GM12878 (cell line): ENCODE data around the gene FGF14.

Experiments used
- BHLHE40 ChIP-seq, 2 experiments: fragments of 450-650 bp in 1 of 2; IDR thresholded peaks; 2 replicates each; pipeline ENCODE4 v1.6.1; 2011 to 2017; ENCODE audit warnings: low read depth in 2 of 2, borderline replicate concordance in 1 of 2, improper control_type of control experiment in 1 of 2, low read length in 1 of 2, mild to moderate bottlenecking in 1 of 2
- CBFB ChIP-seq: IDR thresholded peaks from 2 replicates; pipeline ENCODE4 v1.6.1; 2016; ENCODE audit warnings: antibody characterized with exemption, low read depth
- CREM ChIP-seq: IDR thresholded peaks from 2 replicates; pipeline ENCODE4 v1.6.1; 2014; ENCODE audit warnings: antibody characterized with exemption, low read depth
- JUND ChIP-seq: IDR thresholded peaks from 2 replicates; pipeline ENCODE4 v1.6.1; 2012; ENCODE audit warnings: low read depth, mild to moderate bottlenecking, low read length, improper control_type of control experiment, moderate library complexity
- NFYA ChIP-seq: IDR thresholded peaks from 2 replicates; pipeline ENCODE4 v1.6.1; 2011; ENCODE audit warnings: low read depth, mild to moderate bottlenecking, low read length, improper control_type of control experiment, borderline replicate concordance
- POLR2AphosphoS5 ChIP-seq: IDR thresholded peaks from 2 replicates; pipeline ENCODE4 v1.6.1; 2011; ENCODE audit warnings: mild to moderate bottlenecking, low read length, inconsistent platforms
- SMARCA5 ChIP-seq: fragments of 450-650 bp; IDR thresholded peaks from 2 replicates; pipeline ENCODE4 v1.6.1; 2017; ENCODE audit warnings: mild to moderate bottlenecking
- SP1 ChIP-seq: IDR thresholded peaks from one replicate; pipeline ENCODE4 v1.6.1; 2011; ENCODE audit warnings: low read depth, low read length
- STAT3 ChIP-seq: IDR thresholded peaks from 2 replicates; pipeline ENCODE4 v1.6.1; 2011; ENCODE audit warnings: low read depth, low read length, improper control_type of control experiment
- TF ChIP-seq, protein P1 (sequence below), 3 experiments: IDR thresholded peaks in 2 of 3; conservative IDR thresholded peaks in 1 of 3; 2 replicates each; pipeline ENCODE4 v1.5.1; 2011; ENCODE audit warnings: low read depth in 3 of 3, low read length in 3 of 3, mild to moderate bottlenecking in 3 of 3, control low read depth in 2 of 3, moderate library complexity in 2 of 3, inconsistent platforms in 1 of 3, mixed read lengths in 1 of 3; ENCODE audit not compliant: control insufficient read depth in 2 of 3, insufficient read depth in 1 of 3; ENCODE audit errors: extremely low read depth in 1 of 3

DNA sequence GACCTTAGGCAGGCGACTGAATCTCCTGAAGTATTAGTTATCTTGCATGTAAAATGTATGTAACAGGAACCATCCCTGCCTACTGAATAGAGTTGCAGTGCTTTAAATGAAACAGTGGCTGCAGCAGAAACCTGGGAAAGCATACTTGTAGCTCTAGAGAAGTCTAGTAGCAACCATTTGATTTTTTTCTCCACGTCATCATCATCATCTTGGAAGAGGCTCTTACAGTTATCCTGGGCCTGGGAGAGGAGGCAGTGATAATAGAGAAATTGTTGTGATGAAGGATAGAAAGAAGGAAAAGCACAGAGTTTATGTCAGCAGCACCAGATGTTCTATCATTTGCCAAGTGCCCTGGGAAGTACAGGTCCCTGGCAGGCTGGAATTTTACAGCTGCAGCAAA, 571.8 kb downstream of the FGF14 start:
- TF ChIP-seq, protein P1, sequence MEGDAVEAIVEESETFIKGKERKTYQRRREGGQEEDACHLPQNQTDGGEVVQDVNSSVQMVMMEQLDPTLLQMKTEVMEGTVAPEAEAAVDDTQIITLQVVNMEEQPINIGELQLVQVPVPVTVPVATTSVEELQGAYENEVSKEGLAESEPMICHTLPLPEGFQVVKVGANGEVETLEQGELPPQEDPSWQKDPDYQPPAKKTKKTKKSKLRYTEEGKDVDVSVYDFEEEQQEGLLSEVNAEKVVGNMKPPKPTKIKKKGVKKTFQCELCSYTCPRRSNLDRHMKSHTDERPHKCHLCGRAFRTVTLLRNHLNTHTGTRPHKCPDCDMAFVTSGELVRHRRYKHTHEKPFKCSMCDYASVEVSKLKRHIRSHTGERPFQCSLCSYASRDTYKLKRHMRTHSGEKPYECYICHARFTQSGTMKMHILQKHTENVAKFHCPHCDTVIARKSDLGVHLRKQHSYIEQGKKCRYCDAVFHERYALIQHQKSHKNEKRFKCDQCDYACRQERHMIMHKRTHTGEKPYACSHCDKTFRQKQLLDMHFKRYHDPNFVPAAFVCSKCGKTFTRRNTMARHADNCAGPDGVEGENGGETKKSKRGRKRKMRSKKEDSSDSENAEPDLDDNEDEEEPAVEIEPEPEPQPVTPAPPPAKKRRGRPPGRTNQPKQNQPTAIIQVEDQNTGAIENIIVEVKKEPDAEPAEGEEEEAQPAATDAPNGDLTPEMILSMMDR (IDR thresholded peaks at IDR 0.05 in 2 of 3, conservative IDR thresholded peaks at IDR 0.05 in 1 of 3; ENCODE audit: control insufficient read depth in 2 of 3, extremely low read depth in 1 of 3, insufficient read depth in 1 of 3, low read depth in 3 of 3, low read length in 3 of 3): no peak
- TF ChIP-seq CREM (no peak), SMARCA5 (no peak), JUND (no peak), NFYA (no peak), STAT3 (no peak), POLR2AphosphoS5 (no peak), BHLHE40 (IDR thresholded peaks at IDR 0.05; ENCODE audit: borderline replicate concordance in 1 of 2, low read depth in 2 of 2, low read length in 1 of 2) (no peak), CBFB (no peak), SP1 (no peak)
